Measurements from ENCODE around the gene ARHGAP42.

- TF ChIP-seq CTCF (IDR thresholded peaks at IDR 0.05 in 8 of 11, conservative IDR thresholded peaks at IDR 0.05 in 3 of 11) = no peak
- no peak for TF ChIP-seq POLR2AphosphoS5 (IDR thresholded peaks at IDR 0.05)
- TF ChIP-seq POLR2A (IDR thresholded peaks at IDR 0.05) = no peak
Measured at GRCh38 chr11:100948936-100949335, 261.8 kb downstream of the ARHGAP42 start.

Measured in spleen (tissue), 7 donors.